Astrocyte of the cerebellum (primary cell): ENCODE measurements around the gene GRIP1.
A peak's percentile ranks its signal among the peaks of the same experiment; 100 is the strongest.

Experiments
- DNase-seq: peaks from one replicate; pipeline ENCODE4 v3.0.0-alpha.2; 2011; ENCODE audit warnings: low read depth
- H3K4me3 ChIP-seq: 2 replicates; pipeline ENCODE4 v1.5.1; 2011; ENCODE audit warnings: mild to moderate bottlenecking, low read depth, low read length, moderate library complexity
- in situ Hi-C: cut with HindIII; loops from 2 replicates; pipeline ENCODE4 v1.10.0; 2017; ENCODE audit warnings: low sequenced_read_pairs
- TF ChIP-seq, protein P1 (sequence below): IDR thresholded peaks from 2 replicates; pipeline ENCODE4 v1.5.1; 2012; ENCODE audit warnings: low read length, low read depth, moderate library complexity, mild to moderate bottlenecking; ENCODE audit errors: missing control alignments

Gene GRIP1

DNA sequence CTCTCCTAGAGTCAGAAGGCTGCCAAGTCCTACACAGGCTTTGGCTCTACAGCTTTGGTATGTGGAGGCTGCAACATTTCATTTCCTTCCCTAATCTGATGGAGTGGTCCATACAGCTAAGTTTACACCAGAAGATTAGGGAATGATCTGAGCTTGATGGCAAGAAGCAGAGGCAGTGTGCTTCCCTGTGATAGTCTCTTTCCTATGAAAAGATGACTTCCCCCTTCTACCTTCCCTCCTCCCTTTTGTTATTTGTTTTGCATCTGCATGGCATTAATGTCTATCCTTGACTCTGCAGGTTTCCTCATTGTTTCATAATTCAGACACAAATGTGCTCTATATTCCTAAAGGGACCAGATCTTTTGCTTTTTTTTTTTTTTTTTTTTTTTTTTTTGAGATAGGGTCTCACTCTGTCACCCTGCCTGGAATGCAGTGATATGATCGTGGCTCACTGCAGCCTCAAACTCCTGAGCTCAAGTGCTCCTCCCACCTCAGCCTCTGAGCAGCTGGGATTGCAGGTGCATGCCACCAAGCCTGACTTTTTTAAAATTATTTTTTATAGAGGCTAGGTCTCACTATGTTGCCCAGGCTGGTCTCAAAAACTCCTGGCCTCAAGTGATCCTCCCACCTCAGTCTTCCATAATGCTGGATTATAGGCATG is 76.3 kb downstream of the GRIP1 start:
- no peak for DNase-seq
- in situ Hi-C loops, result no loop called here
- TF ChIP-seq, protein P1, sequence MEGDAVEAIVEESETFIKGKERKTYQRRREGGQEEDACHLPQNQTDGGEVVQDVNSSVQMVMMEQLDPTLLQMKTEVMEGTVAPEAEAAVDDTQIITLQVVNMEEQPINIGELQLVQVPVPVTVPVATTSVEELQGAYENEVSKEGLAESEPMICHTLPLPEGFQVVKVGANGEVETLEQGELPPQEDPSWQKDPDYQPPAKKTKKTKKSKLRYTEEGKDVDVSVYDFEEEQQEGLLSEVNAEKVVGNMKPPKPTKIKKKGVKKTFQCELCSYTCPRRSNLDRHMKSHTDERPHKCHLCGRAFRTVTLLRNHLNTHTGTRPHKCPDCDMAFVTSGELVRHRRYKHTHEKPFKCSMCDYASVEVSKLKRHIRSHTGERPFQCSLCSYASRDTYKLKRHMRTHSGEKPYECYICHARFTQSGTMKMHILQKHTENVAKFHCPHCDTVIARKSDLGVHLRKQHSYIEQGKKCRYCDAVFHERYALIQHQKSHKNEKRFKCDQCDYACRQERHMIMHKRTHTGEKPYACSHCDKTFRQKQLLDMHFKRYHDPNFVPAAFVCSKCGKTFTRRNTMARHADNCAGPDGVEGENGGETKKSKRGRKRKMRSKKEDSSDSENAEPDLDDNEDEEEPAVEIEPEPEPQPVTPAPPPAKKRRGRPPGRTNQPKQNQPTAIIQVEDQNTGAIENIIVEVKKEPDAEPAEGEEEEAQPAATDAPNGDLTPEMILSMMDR, result no peak
- no peak overlapping the region for H3K4me3 ChIP-seq

DNA sequence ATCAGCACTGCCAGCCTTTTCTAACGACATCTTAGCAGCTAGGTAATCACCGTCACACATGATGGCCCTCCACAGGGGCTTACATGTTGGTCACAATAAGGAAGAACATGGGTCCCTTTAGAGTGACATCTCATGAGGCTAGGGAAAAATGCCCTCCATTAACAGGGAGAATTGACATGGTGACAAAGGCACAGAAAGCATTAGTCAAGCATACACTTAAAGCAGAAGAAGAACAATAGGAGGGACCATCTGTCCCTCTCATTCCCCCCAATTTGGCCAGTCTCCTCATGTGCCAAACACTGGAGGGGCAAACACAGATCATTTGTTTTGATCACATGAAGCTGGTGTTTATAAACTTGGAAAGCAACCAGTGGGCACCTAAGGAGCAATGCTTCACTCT is 78.0 kb downstream of the GRIP1 start:
- H3K4me3 ChIP-seq, result no peak overlapping the region
- TF ChIP-seq, protein P1, result no peak
- in situ Hi-C loops, result no loop called here
- no peak for DNase-seq

- in situ Hi-C loops, result no loop called here
- no peak overlapping the region for H3K4me3 ChIP-seq
- TF ChIP-seq, protein P1, result no peak
- DNase-seq, result no peak
Observed at GRCh38 chr12:66599816-66600215, 79.1 kb downstream of the GRIP1 start.

- H3K4me3 ChIP-seq, result no peak overlapping the region
- TF ChIP-seq, protein P1, result no peak
- no peak for DNase-seq
- in situ Hi-C loops, result no loop called here
Observed at GRCh38 chr12:66598608-66599007, 80.3 kb downstream of the GRIP1 start.

GRCh38 chr12:66598079-66598478 is 80.8 kb downstream of the GRIP1 start:
- in situ Hi-C loops, result no loop called here
- H3K4me3 ChIP-seq, result no peak overlapping the region
- DNase-seq, result no peak
- TF ChIP-seq, protein P1, result no peak

GRCh38 chr12:66596199-66596598 is 82.7 kb downstream of the GRIP1 start:
- in situ Hi-C loops, result no loop called here
- TF ChIP-seq, protein P1, result no peak
- no peak overlapping the region for H3K4me3 ChIP-seq
- DNase-seq, result peak; percentile 8
